Mesenchymal stem cell (in vitro differentiated cells and primary cell): Measurements from ENCODE around the gene MET.

Source experiments
- DNase-seq: peaks from one replicate; pipeline ENCODE4 v3.0.0-alpha.2; 2013
- H2AFZ ChIP-seq: one replicate; pipeline ENCODE4 v1.6.1; 2013; ENCODE audit warnings: low read depth, mild to moderate bottlenecking, control low read depth, inconsistent platforms, low read length, moderate library complexity
- H2AK5ac ChIP-seq: 2 replicates; pipeline ENCODE4 v1.6.1; 2013; ENCODE audit warnings: low read length, moderate library complexity, mild to moderate bottlenecking, inconsistent platforms; ENCODE audit not compliant: severe bottlenecking
- H2BK120ac ChIP-seq: one replicate; pipeline ENCODE4 v1.6.1; 2013; ENCODE audit warnings: low read depth, mild to moderate bottlenecking, inconsistent platforms, low read length, moderate library complexity
- H2BK12ac ChIP-seq, 2 experiments: one replicate each; pipeline ENCODE4 v1.6.1; 2013; ENCODE audit warnings: inconsistent platforms in 2 of 2, low read length in 2 of 2, mild to moderate bottlenecking in 2 of 2, moderate library complexity in 2 of 2, control low read depth in 1 of 2
- H2BK15ac ChIP-seq: one replicate; pipeline ENCODE4 v1.6.1; 2013; ENCODE audit warnings: mild to moderate bottlenecking, low read depth, inconsistent platforms; ENCODE audit not compliant: poor library complexity, severe bottlenecking
- H2BK5ac ChIP-seq: 2 replicates; pipeline ENCODE4 v1.6.1; 2013; ENCODE audit warnings: low read depth, mild to moderate bottlenecking, low read length, control low read depth, inconsistent platforms; ENCODE audit not compliant: poor library complexity, severe bottlenecking
- H3K14ac ChIP-seq, 2 experiments: one replicate each; pipeline ENCODE4 v1.6.1; 2013; ENCODE audit warnings: inconsistent platforms in 2 of 2, low read length in 2 of 2, control low read depth in 1 of 2, mild to moderate bottlenecking in 1 of 2, moderate library complexity in 1 of 2
- H3K18ac ChIP-seq, 2 experiments: one replicate each; pipeline ENCODE4 v1.6.1; 2013; ENCODE audit warnings: inconsistent platforms in 2 of 2, low read length in 2 of 2, control low read depth in 1 of 2, low read depth in 1 of 2, mild to moderate bottlenecking in 1 of 2
- H3K23ac ChIP-seq, 2 experiments: one replicate each; pipeline ENCODE4 v1.6.1; 2013; ENCODE audit warnings: inconsistent platforms in 2 of 2, low read length in 2 of 2, mild to moderate bottlenecking in 2 of 2, moderate library complexity in 2 of 2, control low read depth in 1 of 2
- H3K27ac ChIP-seq: 2 replicates; pipeline ENCODE4 v1.5.1; 2013; ENCODE audit warnings: mild to moderate bottlenecking, moderate library complexity, low read length, control low read depth, inconsistent platforms; ENCODE audit not compliant: poor library complexity, severe bottlenecking
- H3K27me3 ChIP-seq, 2 experiments: 2 replicates each; pipeline versions ENCODE4 v1.6.1 to v1.7.0; 2013; ENCODE audit warnings: low read length in 2 of 2, mild to moderate bottlenecking in 2 of 2, moderate library complexity in 2 of 2, control low read depth in 1 of 2, inconsistent platforms in 1 of 2; ENCODE audit not compliant: control insufficient read depth in 1 of 2, insufficient read depth in 1 of 2
- H3K36me3 ChIP-seq, 2 experiments: 2 replicates each; pipeline versions ENCODE4 v1.6.1 to v1.7.0; 2013; ENCODE audit warnings: low read length in 2 of 2, control low read depth in 1 of 2, inconsistent platforms in 1 of 2, low read depth in 1 of 2, mild to moderate bottlenecking in 1 of 2; ENCODE audit not compliant: insufficient read depth in 2 of 2, control insufficient read depth in 1 of 2
- H3K4ac ChIP-seq, 2 experiments: one replicate each; pipeline ENCODE4 v1.6.1; 2013; ENCODE audit warnings: inconsistent platforms in 2 of 2, low read length in 2 of 2, mild to moderate bottlenecking in 2 of 2, moderate library complexity in 2 of 2, control low read depth in 1 of 2, low read depth in 1 of 2
- H3K4me1 ChIP-seq: 2 replicates; pipeline ENCODE4 v1.6.1; 2013; ENCODE audit warnings: low read depth, low read length, control low read depth; ENCODE audit not compliant: control insufficient read depth, insufficient read depth
- H3K4me2 ChIP-seq: 2 replicates; pipeline ENCODE4 v1.6.1; 2013; ENCODE audit warnings: low read length, mild to moderate bottlenecking, inconsistent platforms; ENCODE audit not compliant: poor library complexity, severe bottlenecking
- H3K4me3 ChIP-seq, 2 experiments: 2 replicates each; pipeline versions ENCODE4 v1.5.1 to v1.7.0; 2013; ENCODE audit warnings: low read length in 2 of 2, mild to moderate bottlenecking in 2 of 2, control low read depth in 1 of 2, low read depth in 1 of 2; ENCODE audit not compliant: insufficient read depth in 1 of 2
- H3K79me1 ChIP-seq: replicated peaks from 2 replicates; pipeline ENCODE4 v1.6.1; 2013; ENCODE audit warnings: mild to moderate bottlenecking, control low read depth, low read length, inconsistent platforms; ENCODE audit not compliant: poor library complexity, severe bottlenecking
- H3K9ac ChIP-seq: 2 replicates; pipeline ENCODE4 v1.7.0; 2013; ENCODE audit warnings: mild to moderate bottlenecking, low read length, moderate library complexity
- H3K9me3 ChIP-seq: 2 replicates; pipeline ENCODE4 v1.7.0; 2013; ENCODE audit warnings: mild to moderate bottlenecking, low read length; ENCODE audit not compliant: control insufficient read depth
- H4K8ac ChIP-seq: one replicate; pipeline ENCODE4 v1.6.1; 2013; ENCODE audit warnings: inconsistent platforms, mild to moderate bottlenecking, low read length, moderate library complexity
- H4K91ac ChIP-seq: one replicate; pipeline ENCODE4 v1.6.1; 2013; ENCODE audit warnings: mild to moderate bottlenecking, low read length, inconsistent platforms
- WGBS: methylation state at CpG from one replicate; pipeline ENCODE4 v1.1.7; 2013; ENCODE audit warnings: mixed read lengths; 5-methylcytosine and 5-hydroxymethylcytosine counted together

MET gene

DNA sequence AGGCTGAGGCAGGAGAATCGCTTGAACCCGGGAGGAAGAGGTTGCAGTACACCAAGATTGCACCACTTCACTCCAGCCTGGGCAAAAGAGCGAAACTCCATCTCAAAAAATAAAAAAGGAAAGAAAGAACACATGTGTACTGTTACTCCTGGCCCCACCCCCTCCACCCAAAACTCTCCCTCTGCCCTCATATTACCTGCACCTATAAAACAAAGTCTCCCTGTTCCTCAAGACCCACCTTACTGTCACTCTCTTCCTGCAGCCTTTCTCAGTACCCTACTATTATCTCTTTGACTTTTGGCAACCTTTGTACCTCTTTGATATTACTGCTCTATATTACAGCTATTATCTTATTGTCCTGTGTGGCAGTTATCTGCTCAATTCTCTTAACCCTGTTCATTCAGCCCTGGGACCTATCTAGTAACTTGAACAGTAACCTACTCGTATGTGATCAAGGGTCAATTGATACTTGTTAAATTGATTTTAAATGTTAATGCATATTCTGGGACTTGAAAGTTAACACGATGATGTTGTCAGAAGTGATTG is 121.9 kb downstream of the MET start:
- no peak overlapping the region for H3K14ac ChIP-seq
- 89% methylated on average over 5 of the region's 5 CpGs for WGBS
- H3K4me3 ChIP-seq = no peak overlapping the region
- no peak overlapping the region for H2BK15ac ChIP-seq
- H3K18ac ChIP-seq = no peak overlapping the region
- H2AK5ac ChIP-seq = no peak overlapping the region
- no peak overlapping the region for H2BK12ac ChIP-seq
- no peak overlapping the region for H3K4ac ChIP-seq
- H3K9me3 ChIP-seq = no peaks in the 10 kb centered on the region
- no peak overlapping the region for H4K8ac ChIP-seq
- H2BK5ac ChIP-seq = no peak overlapping the region
- peaks cover 15% of the 10 kb centered on the region for H3K79me1 ChIP-seq
- H3K4me2 ChIP-seq = no peak overlapping the region
- H3K9ac ChIP-seq = no peak overlapping the region
- no peak for DNase-seq
- H2AFZ ChIP-seq = no peak overlapping the region
- no peak overlapping the region for H3K27ac ChIP-seq
- H3K23ac ChIP-seq = no peak overlapping the region
- no peak overlapping the region for H2BK120ac ChIP-seq
- no peaks in the 10 kb centered on the region for H3K4me1 ChIP-seq
- no peaks in the 10 kb centered on the region for H3K27me3 ChIP-seq
- no peak overlapping the region for H4K91ac ChIP-seq
- peaks cover 10 to 32% of the 10 kb centered on the region in 2 experiments for H3K36me3 ChIP-seq

- WGBS = 88% methylated on average over 5 of the region's 5 CpGs
- no peaks in the 10 kb centered on the region for H3K9me3 ChIP-seq
- H3K23ac ChIP-seq = no peak overlapping the region
- H3K27me3 ChIP-seq = no peaks in the 10 kb centered on the region
- no peak overlapping the region for H4K8ac ChIP-seq
- no peak overlapping the region for H3K9ac ChIP-seq
- no peak overlapping the region for H2BK12ac ChIP-seq
- H3K27ac ChIP-seq = no peak overlapping the region
- H4K91ac ChIP-seq = no peak overlapping the region
- H3K14ac ChIP-seq = no peak overlapping the region
- H3K18ac ChIP-seq = no peak overlapping the region
- no peak overlapping the region for H2BK120ac ChIP-seq
- no peak overlapping the region for H2BK5ac ChIP-seq
- H3K4me3 ChIP-seq = no peak overlapping the region
- peaks cover 11% of the 10 kb centered on the region for H3K79me1 ChIP-seq
- H2BK15ac ChIP-seq = no peak overlapping the region
- H3K36me3 ChIP-seq = peaks cover 10 to 29% of the 10 kb centered on the region in 2 experiments
- no peak for DNase-seq
- no peak overlapping the region for H3K4ac ChIP-seq
- no peak overlapping the region for H2AK5ac ChIP-seq
- peaks cover 2% of the 10 kb centered on the region for H3K4me1 ChIP-seq
- H2AFZ ChIP-seq = no peak overlapping the region
- H3K4me2 ChIP-seq = no peak overlapping the region
Measured at GRCh38 chr7:116796471-116796870, 124.5 kb downstream of the MET start.

DNA sequence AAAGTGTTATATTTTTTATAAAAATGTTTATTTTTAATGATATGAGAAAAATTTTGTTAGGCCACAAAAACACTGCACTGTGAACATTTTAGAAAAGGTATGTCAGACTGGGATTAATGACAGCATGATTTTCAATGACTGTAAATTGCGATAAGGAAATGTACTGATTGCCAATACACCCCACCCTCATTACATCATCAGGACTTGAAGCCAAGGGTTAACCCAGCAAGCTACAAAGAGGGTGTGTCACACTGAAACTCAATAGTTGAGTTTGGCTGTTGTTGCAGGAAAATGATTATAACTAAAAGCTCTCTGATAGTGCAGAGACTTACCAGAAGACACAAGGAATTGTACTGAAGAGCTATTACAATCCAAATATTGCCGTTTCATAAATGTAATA is 125.6 kb downstream of the MET start:
- no peak overlapping the region for H3K4me2 ChIP-seq
- H3K27ac ChIP-seq = no peak overlapping the region
- H3K79me1 ChIP-seq = peaks cover 7% of the 10 kb centered on the region
- H3K4me3 ChIP-seq = no peak overlapping the region
- H4K8ac ChIP-seq = no peak overlapping the region
- no peak overlapping the region for H2AK5ac ChIP-seq
- no peaks in the 10 kb centered on the region for H3K27me3 ChIP-seq
- no peaks in the 10 kb centered on the region for H3K9me3 ChIP-seq
- peaks cover 4% of the 10 kb centered on the region for H3K4me1 ChIP-seq
- H2BK12ac ChIP-seq = no peak overlapping the region
- peaks cover 10 to 25% of the 10 kb centered on the region in 2 experiments for H3K36me3 ChIP-seq
- no peak overlapping the region for H2AFZ ChIP-seq
- H3K18ac ChIP-seq = no peak overlapping the region
- H2BK5ac ChIP-seq = no peak overlapping the region
- H2BK15ac ChIP-seq = no peak overlapping the region
- H3K14ac ChIP-seq = no peak overlapping the region
- H2BK120ac ChIP-seq = no peak overlapping the region
- WGBS = no CpG with 5 or more reads among the region's 2 CpGs
- no peak overlapping the region for H3K23ac ChIP-seq
- H3K9ac ChIP-seq = no peak overlapping the region
- no peak overlapping the region for H3K4ac ChIP-seq
- no peak overlapping the region for H4K91ac ChIP-seq
- DNase-seq = no peak

DNA sequence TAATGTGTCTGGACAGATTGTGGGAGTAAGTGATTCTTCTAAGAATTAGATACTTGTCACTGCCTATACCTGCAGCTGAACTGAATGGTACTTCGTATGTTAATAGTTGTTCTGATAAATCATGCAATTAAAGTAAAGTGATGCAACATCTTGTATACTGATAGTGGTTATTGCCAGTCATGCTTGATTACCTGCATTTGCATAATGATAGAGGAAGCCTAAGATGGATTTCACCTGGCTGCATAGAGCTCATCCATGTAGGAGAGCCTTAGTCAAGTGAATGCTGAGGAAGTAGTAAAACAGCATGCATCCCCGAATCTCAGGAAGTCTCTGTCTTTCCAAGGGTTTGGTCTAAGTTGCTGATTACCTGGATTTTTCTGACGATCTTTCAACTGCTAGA is 126.2 kb downstream of the MET start:
- peaks cover 7% of the 10 kb centered on the region for H3K79me1 ChIP-seq
- no peak overlapping the region for H3K27ac ChIP-seq
- H3K9ac ChIP-seq = no peak overlapping the region
- no peak overlapping the region for H3K4me3 ChIP-seq
- H2BK12ac ChIP-seq = no peak overlapping the region
- H4K8ac ChIP-seq = no peak overlapping the region
- H4K91ac ChIP-seq = no peak overlapping the region
- peaks cover 4% of the 10 kb centered on the region for H3K4me1 ChIP-seq
- H3K4ac ChIP-seq = no peak overlapping the region
- WGBS = 95% methylated on average over 3 of the region's 3 CpGs
- H3K18ac ChIP-seq = no peak overlapping the region
- no peak overlapping the region for H3K4me2 ChIP-seq
- no peak for DNase-seq
- H2BK5ac ChIP-seq = no peak overlapping the region
- no peak overlapping the region for H3K14ac ChIP-seq
- no peak overlapping the region for H2BK120ac ChIP-seq
- H2AK5ac ChIP-seq = no peak overlapping the region
- H3K23ac ChIP-seq = no peak overlapping the region
- peaks cover 10 to 21% of the 10 kb centered on the region in 2 experiments for H3K36me3 ChIP-seq
- H3K9me3 ChIP-seq = no peaks in the 10 kb centered on the region
- H3K27me3 ChIP-seq = no peaks in the 10 kb centered on the region
- no peak overlapping the region for H2BK15ac ChIP-seq
- no peak overlapping the region for H2AFZ ChIP-seq
